ENCODE measurements around the gene EXD2.
A peak's percentile ranks its signal among the peaks of the same experiment; 100 is the strongest.
"Not testable (repeated sequence)": the region's sequence is repeated elsewhere in the genome, so short reads cannot be mapped to it uniquely, and the experiment has no call there.

Gene EXD2

DNA sequence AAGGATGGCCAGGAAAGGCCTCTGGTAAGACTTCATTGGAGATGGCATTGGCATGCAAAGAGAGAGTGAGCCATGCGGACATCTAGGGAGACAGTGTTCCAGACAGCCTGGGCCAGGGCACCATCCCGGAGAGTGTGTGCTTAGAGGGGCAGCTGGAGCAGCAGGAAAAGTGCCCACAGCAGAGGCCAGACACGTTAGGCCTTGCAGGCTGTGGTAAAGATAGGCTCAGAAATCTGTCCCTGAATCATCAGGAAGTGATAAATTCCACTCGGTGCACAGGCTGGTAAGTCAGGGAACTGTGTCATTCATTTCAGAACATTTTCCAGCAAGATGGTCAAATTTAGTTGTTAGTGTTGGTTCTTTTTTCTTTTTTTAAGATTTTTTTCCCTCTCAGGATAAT is 77.5 kb downstream of the EXD2 start:
- DNase-seq (ENCODE audit: insufficient read length, low spot score) = no peak
- no peak for TF ChIP-seq POLR2A (IDR thresholded peaks at IDR 0.05; ENCODE audit: low read depth, low read length)
- peak; percentile 78 for FAIRE-seq

DNA sequence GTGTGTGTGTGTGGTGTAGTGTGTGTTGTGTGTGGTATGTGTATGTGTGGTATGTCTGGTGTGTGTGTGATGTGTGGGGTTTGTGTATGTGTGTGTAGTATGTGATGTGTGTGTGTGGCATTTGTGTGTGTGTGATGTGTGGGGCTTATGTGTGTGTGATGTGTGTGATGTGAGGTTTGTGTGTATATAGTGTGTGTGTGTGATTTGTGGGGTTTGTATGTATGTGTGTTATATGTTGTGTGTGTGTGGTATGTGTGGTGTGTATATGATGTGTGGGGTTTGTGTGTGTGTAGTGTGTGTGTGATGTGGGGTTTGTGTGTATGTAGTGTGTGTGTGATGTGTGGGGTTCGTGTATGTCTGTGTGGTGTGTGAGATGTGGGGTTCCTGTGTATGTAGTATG is 78.1 kb downstream of the EXD2 start:
- FAIRE-seq (peak; percentile 50), DNase-seq (ENCODE audit: insufficient read length, low spot score) (no peak)
- no peak for TF ChIP-seq POLR2A (IDR thresholded peaks at IDR 0.05; ENCODE audit: low read depth, low read length)

DNA sequence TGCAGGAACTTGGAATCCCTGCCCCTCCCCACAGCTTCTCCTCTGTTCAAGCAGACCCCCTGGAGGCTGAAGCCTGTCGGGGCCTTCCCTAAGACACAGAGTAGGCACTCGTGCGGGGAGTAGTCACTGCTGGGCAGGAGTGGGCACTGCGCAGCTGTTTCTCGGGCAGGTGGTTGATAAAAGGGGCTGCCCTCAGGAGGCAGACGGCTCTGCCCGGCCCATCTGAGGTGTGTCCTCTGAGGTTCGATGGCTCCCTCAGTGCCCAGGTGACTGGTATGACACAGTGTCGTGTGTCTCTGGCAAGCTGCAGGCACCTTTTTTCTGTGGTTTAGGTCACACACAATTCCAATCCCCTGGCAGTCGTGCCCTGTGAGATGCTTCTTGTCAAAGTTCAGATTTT is 78.8 kb downstream of the EXD2 start:
- FAIRE-seq (no peak), DNase-seq (ENCODE audit: insufficient read length, low spot score) (no peak)
- no peak for TF ChIP-seq POLR2A (IDR thresholded peaks at IDR 0.05; ENCODE audit: low read depth, low read length)

DNA sequence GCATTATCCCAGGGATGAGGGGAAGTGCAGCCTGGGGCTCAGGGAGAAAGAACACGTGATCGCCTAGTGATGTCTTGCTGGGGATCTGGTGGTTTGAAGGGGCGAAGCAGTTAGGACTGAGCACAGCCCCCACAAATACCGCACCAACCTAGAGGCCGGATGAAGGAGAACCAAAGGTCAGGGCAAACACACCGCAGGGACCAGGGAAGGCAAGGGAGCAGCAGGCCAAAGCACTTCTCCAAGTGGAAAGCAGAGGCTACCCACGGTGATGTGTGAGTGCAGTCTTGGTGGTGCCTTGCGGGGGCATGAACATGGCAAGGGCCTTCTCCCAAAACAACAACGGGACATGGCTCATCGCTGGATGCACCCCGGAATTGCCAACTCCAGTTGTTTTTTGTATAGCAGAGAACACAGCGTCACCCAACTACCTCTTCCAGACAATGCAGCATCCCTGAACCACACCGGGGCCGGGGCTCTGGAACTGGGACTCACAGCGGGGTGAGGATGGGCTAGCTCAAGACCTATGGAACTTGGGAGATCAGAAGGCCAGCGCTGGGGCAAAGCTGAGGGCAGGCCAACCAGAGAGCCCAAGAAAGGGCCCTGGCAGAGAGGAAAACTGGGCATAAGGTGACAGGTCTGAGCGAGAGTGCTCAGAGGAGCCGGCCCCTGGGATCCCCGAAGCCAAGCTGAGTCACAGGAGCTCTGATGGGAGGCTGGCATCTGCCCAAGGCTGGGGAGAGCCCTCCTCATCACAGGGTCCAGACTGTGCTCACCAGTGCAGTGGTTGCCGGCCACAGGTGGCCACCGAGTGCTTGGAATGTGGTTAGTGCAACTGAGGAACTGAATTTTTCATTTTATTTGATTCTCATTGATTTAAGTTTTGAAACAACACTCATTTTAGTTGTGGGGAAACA is 79.8 kb downstream of the EXD2 start:
- no peak for FAIRE-seq
- no peak for DNase-seq (ENCODE audit: insufficient read length, low spot score)
- no peak for TF ChIP-seq POLR2A (IDR thresholded peaks at IDR 0.05; ENCODE audit: low read depth, low read length)

DNA sequence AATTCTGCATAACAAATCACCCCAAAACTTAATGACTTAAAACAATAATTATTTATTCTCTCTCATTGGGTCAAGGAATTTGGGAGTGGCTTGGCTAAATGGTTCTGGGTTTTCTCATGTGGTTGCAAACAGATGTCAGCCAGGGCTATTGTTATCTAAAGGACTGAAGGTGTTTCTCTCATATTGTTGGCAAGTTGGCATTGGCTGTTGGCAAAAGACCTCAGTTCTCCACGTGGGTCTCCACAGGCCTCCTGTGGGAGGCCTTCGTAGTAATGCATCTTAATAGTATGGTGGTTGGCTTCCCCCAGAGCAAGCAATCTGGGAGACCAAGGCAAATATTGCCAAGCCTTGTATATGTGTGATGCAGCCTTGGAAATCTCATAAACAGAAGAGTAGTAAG is 83.0 kb downstream of the EXD2 start:
- FAIRE-seq (no peak), DNase-seq (ENCODE audit: insufficient read length, low spot score) (no peak)
- no peak for TF ChIP-seq POLR2A (IDR thresholded peaks at IDR 0.05; ENCODE audit: low read depth, low read length)

DNA sequence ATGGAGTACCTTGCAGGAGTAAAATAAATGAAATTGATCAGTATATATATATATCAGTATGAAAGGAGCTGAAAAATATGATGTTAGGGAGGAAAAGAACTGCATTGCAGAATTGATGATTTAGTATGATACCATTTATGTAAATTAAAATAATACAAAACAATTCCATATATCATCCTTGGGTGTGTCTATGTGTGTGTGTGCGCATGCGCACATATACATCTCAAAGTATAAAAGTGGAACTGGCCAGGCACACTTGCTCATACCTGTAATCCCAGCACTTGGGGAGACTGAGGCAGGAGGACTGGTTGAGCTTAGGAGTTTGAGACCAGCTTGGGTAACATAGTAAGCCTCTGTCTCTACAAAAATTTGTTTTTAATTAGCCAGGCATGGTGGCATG is 84.0 kb downstream of the EXD2 start:
- no peak for TF ChIP-seq POLR2A (IDR thresholded peaks at IDR 0.05; ENCODE audit: low read depth, low read length)
- FAIRE-seq = no peak
- DNase-seq (ENCODE audit: insufficient read length, low spot score) = no peak

DNA sequence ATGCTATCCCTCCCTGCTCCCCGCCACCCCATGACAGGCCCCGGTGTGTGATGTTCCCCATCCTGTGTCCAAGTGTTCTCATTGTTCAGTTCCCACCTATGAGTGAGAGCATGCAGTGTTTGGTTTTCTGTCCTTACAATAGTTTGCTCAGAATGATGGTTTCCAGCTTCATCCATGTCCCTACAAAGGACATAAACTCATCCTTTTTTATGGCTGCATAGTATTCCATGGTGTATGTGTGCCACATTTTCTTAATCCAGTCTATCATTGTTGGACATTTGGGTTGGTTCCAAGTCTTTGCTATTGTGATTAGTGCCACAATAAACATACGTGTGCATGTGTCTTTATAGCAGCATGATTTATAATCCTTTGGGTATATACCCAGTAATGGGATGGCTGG is 86.1 kb downstream of the EXD2 start:
- not testable (repeated sequence) for FAIRE-seq; DNase-seq (ENCODE audit: insufficient read length, low spot score)

DNA sequence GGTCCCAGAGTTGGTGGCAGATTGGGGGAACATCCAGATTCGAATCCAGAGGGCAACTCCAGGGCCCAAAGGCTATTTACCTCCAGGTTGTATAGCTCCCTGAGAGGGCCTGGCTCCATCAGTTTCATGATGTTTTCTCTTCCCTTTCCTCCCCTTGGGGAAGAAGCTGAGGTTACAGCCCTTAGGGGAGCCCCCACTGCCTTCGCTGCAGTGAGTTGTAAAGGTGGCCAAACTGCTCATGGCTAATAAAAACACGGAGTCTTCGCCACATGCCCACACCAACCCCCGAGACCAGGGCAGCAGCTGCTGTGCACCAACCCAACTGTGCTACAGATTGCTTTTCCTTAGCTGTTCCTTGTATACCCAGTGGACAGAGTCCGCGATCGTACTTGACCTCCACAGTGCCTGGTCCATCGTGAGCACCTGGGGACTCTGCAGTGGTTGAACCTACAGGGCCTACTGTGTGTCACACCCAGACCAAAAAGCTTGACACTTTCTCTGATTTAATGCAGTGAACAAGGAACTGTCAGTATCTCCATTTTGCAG is 89.5 kb downstream of the EXD2 start:
- FAIRE-seq (no peak), DNase-seq (ENCODE audit: insufficient read length, low spot score) (no peak)
- TF ChIP-seq POLR2A (IDR thresholded peaks at IDR 0.05; ENCODE audit: low read depth, low read length) = no peak

DNA sequence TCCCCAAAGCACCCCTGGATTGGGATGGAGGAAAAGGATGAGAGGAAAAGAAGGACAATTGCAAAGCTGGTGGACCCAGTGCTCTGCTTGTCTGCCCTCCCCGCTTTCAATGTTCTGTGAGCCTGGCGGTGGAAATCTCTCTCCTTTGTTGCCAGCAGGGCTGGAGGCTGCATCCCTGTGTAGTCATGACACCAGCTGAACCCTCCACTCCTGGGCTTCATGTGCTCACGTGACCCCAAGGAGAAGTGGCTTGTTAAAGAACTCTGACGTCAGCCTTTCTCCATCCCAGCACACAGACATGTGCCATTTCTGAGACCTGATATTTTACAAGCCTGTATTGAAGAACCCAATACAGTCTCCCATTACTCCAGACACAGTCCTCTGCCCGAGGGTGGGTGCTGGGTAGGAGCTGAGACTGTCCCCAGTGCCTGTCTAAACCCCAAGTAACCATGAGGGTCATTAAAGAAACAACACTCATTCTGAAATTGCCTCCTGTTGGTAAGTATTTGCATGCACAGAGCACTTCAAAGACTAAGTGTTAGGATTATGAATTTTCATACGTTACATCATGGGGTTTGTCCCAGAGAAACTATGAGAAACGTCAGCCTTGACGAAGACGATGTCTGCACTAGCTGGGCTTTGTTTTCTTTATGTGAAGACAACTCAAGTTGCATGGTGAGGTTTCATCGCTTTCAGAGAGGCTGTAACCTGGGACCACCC is 90.3 kb downstream of the EXD2 start:
- no peak for DNase-seq (ENCODE audit: insufficient read length, low spot score)
- no peak for FAIRE-seq

DNA sequence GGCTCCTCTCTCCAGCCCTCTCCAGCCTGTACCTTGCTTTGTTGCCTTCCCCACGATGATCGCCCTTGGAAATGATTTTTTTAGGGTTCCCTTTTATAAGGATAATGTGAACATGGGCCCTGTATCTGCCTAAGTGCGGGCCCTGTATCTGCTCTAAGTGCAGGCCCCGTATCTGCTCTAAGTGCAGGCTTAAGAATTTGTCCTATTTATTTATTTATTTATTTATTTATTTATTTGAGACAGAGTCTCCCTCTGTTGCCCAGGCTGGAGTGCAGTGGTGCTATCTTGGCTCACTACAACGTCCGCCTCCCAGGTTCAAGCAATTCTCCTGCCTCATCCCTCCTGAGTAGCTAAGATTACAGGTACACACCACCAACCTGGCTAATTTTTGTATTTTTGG is 91.2 kb downstream of the EXD2 start:
- TF ChIP-seq POLR2A (IDR thresholded peaks at IDR 0.05; ENCODE audit: low read depth, low read length) = no peak
- DNase-seq (ENCODE audit: insufficient read length, low spot score) (no peak), FAIRE-seq (no peak)

More for the DNA sequence above, 90.3 kb downstream of the EXD2 start:
- no peak for TF ChIP-seq POLR2A (IDR thresholded peaks at IDR 0.05; ENCODE audit: low read depth, low read length)

DNA sequence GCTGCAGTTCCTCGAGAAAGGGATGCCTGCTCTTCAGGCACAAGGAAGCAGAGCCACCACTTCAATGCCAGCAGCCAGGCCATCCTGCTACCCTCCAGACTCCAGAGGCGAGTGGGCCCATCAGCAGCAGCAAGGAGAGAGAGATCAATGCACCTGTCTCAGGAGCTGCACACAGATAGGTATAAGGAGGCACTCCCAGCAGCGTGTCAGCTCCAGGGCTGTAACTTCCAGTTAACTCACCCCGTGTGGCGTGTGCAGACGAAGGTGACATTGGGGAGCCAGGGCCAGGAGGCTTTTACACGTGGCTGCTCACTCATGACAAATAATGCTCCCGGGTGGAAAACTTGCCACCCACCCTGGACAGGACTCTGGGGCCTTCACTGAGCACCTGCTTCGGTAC is 92.9 kb downstream of the EXD2 start:
- FAIRE-seq (no peak), DNase-seq (ENCODE audit: insufficient read length, low spot score) (no peak)
- no peak for TF ChIP-seq POLR2A (IDR thresholded peaks at IDR 0.05; ENCODE audit: low read depth, low read length)

DNA sequence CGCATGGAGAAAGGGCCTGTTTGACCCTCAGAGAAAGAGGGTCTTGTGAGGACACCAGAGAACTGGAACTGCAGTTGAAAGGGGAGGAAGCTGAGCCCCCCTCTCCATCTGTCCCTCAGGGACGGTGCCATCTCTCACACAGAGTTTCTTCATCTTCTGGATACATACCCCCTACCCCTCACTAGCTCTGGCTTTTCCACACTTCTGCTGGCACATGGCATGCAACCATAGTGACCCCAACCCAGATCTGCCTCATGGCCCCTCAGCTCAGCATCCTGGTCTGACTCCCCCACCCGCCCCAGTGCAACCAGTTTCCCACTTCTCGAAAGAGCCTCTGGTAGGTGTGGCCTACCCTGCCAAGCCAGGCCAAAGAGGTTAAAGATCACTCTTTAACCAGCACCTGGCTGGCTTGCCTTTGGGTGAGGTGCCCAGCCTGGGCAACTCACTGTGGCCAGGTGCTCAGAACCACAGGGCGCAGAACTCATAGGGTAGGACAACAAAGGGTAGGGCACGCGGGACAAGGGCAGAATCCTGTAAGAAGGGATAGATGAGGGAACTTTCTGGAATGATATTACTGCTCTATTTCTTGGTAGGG is 94.5 kb downstream of the EXD2 start:
- no peak for TF ChIP-seq POLR2A (IDR thresholded peaks at IDR 0.05; ENCODE audit: low read depth, low read length)
- no peak for DNase-seq (ENCODE audit: insufficient read length, low spot score)
- no peak for FAIRE-seq

DNA sequence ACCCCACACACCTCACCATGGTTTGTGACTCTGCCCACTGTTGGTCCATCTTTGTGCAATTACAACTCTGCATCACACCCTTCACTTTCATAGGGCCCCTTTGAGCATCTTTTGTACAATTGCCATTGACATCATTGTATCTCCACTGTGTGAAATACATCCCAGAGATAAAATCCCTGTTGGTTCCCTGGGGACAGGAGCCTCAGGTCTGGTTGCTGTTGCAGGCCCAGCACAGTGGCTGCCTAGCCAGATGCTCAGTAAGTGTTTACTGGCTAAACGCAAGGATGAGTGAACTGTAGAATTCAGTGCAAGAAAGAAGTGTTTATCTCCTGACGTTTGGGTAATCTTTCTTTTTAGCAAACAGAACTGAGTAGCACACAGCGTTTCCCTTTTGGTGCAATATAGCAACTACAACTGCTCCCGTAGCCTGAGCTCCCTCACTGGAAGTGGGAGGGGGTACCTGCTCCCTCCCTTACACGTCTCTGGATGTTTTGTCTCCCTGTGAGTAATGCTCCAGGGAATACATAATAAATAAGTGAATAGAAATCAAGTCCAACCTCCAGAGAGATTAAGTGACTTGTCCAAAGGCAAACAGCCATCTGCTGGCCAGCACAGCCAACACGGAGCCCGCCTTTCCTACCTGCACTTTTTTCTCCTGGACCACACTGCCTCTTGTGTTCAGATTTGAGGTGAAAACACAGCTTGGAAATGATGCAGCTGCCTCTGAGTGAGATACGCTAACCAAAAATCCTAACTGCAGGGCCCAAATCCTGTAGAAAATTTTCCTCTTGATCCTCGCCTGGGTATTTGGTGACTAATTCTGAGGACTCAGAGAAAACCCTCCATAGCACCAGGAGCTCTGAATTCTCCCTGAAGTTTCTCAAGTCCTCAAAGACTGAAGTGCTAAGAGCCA is 96.1 kb downstream of the EXD2 start:
- DNase-seq (ENCODE audit: insufficient read length, low spot score) (no peak), FAIRE-seq (no peak)
- no peak for TF ChIP-seq POLR2A (IDR thresholded peaks at IDR 0.05; ENCODE audit: low read depth, low read length)
